H1 (cell line): Measurements from ENCODE around the gene KCNJ3. TPM values are rescaled to one million over a fixed set of nuclear protein-coding genes. Genes with fewer than 3 reads are reported as not detected.

Experiments
- CTCF ChIA-PET: fragments of 300-600 bp; sonication (Branson Sonifier 250); formaldehyde crosslinking; loops from one replicate; lab custom pipeline; 2021; ENCODE audit not compliant: partially characterized antibody; lab: Charles Lee
- POLR2A ChIA-PET: fragments of 300-600 bp; sonication (Branson Sonifier 250); formaldehyde crosslinking; loops from one replicate; lab custom pipeline; 2021; ENCODE audit warnings: inconsistent platforms; ENCODE audit not compliant: partially characterized antibody; lab: Charles Lee
- DNase-seq, 2 experiments: peaks; one replicate each; pipeline versions ENCODE4 v3.0.0 to v3.0.0-alpha.2; 2010 to 2022; ENCODE audit warnings: low spot score in 2 of 2, low read depth in 1 of 2, mixed read lengths in 1 of 2
- FAIRE-seq: peaks from 2 replicates; lab custom pipeline; 2011; peaks lifted over from hg19 to GRCh38; lab: Jason Lieb, UNC
- H2AFZ ChIP-seq: 2 replicates; pipeline ENCODE4 v1.8.1; 2012; ENCODE audit warnings: low read length, inconsistent platforms
- H2AK5ac ChIP-seq: 2 replicates; pipeline ENCODE4 v1.6.1; 2013; ENCODE audit warnings: low read depth, low read length
- H2BK120ac ChIP-seq: replicated peaks from 2 replicates; pipeline ENCODE3; 2013; ENCODE audit warnings: low read depth, low read length, inconsistent platforms
- H2BK12ac ChIP-seq: 2 replicates; pipeline ENCODE4 v1.6.1; 2013; ENCODE audit warnings: low read depth, low read length
- H2BK15ac ChIP-seq: 2 replicates; pipeline ENCODE4 v1.6.1; 2013; ENCODE audit warnings: low read length
- H2BK20ac ChIP-seq: 2 replicates; pipeline ENCODE4 v1.6.1; 2013; ENCODE audit warnings: low read length
- H2BK5ac ChIP-seq: 2 replicates; pipeline ENCODE4 v1.6.1; 2013; ENCODE audit warnings: low read depth, low read length
- H3K14ac ChIP-seq: 2 replicates; pipeline ENCODE4 v1.6.1; 2013; ENCODE audit warnings: inconsistent platforms; ENCODE audit not compliant: insufficient read length
- H3K18ac ChIP-seq: 2 replicates; pipeline ENCODE4 v1.6.1; 2013; ENCODE audit warnings: low read length; ENCODE audit errors: extremely low read depth
- H3K23ac ChIP-seq: 2 replicates; pipeline ENCODE4 v1.6.1; 2013; ENCODE audit warnings: inconsistent platforms; ENCODE audit not compliant: insufficient read length
- H3K23me2 ChIP-seq: 2 replicates; pipeline ENCODE4 v1.6.1; 2013; ENCODE audit warnings: low read depth, low read length
- H3K27ac ChIP-seq: 2 replicates; pipeline ENCODE4 v1.6.1; 2011; ENCODE audit warnings: low read depth, low read length, inconsistent platforms
- H3K27me3 ChIP-seq, 4 experiments: replicated peaks in 1 of 4; 1 replicate in 1 of 4; 2 replicates in 3 of 4; pipeline versions ENCODE4 v1.6.1 to v1.8.1; 2011 to 2013; ENCODE audit warnings: low read length in 3 of 4, mild to moderate bottlenecking in 3 of 4, inconsistent platforms in 2 of 4, mixed read lengths in 2 of 4, moderate library complexity in 1 of 4; ENCODE audit not compliant: control insufficient read depth in 3 of 4, insufficient read depth in 3 of 4; ENCODE audit errors: extremely low read depth in 1 of 4
- H3K36me3 ChIP-seq, 4 experiments: 2 replicates each; pipeline versions ENCODE4 v1.6.1 to v1.8.1; 2011 to 2013; ENCODE audit warnings: mild to moderate bottlenecking in 4 of 4, low read length in 3 of 4, moderate library complexity in 2 of 4, control low read depth in 1 of 4, inconsistent platforms in 1 of 4; ENCODE audit not compliant: insufficient read depth in 4 of 4, control insufficient read depth in 2 of 4
- H3K4ac ChIP-seq: replicated peaks from 2 replicates; pipeline ENCODE3; 2013; ENCODE audit warnings: low read length, low read depth, mixed read lengths, inconsistent platforms; ENCODE audit not compliant: insufficient read length
- H3K4me1 ChIP-seq, 4 experiments: replicated peaks in 1 of 4; 1 replicate in 1 of 4; 2 replicates in 3 of 4; pipeline versions ENCODE4 v1.6.1 to v1.8.1; 2011 to 2013; ENCODE audit warnings: low read length in 3 of 4, inconsistent platforms in 2 of 4, mixed read lengths in 1 of 4; ENCODE audit not compliant: insufficient read depth in 4 of 4, control insufficient read depth in 3 of 4
- H3K4me2 ChIP-seq, 2 experiments: 2 replicates each; pipeline versions ENCODE4 v1.6.1 to v1.8.1; 2011 to 2013; ENCODE audit warnings: low read depth in 2 of 2, low read length in 2 of 2, control low read depth in 1 of 2, inconsistent platforms in 1 of 2, mild to moderate bottlenecking in 1 of 2; ENCODE audit not compliant: insufficient read depth in 1 of 2
- H3K4me3 ChIP-seq, 4 experiments: fragments of 200-600, 300-600 bp in 1 of 4; sonication (generic), shearing (Covaris generic), sonication (Bioruptor Twin) in 1 of 4; 2 replicates each; pipeline versions ENCODE4 v1.5.1 to v1.8.1; 2011 to 2016; ENCODE audit warnings: low read length in 4 of 4, low read depth in 3 of 4, control low read depth in 2 of 4, inconsistent platforms in 2 of 4, mild to moderate bottlenecking in 2 of 4, mixed read lengths in 1 of 4, moderate library complexity in 1 of 4; ENCODE audit not compliant: insufficient read depth in 2 of 4; ENCODE audit errors: extremely low read depth in 1 of 4
- H3K56ac ChIP-seq: replicated peaks from 2 replicates; pipeline ENCODE3; 2013; ENCODE audit warnings: low read depth, mild to moderate bottlenecking, mixed read lengths, low read length, inconsistent platforms; ENCODE audit not compliant: insufficient read length
- H3K79me1 ChIP-seq: 2 replicates; pipeline ENCODE4 v1.6.1; 2013; ENCODE audit warnings: low read depth, low read length, control low read depth
- H3K79me2 ChIP-seq, 2 experiments: 2 replicates each; pipeline versions ENCODE4 v1.6.1 to v1.8.1; 2012 to 2013; ENCODE audit warnings: low read length in 2 of 2, mild to moderate bottlenecking in 2 of 2, inconsistent platforms in 1 of 2; ENCODE audit not compliant: insufficient read depth in 2 of 2, control insufficient read depth in 1 of 2
- H3K9ac ChIP-seq, 4 experiments: replicated peaks in 1 of 4; 1 replicate in 1 of 4; 2 replicates in 3 of 4; pipeline versions ENCODE4 v1.6.1 to v1.8.1; 2011 to 2013; ENCODE audit warnings: low read depth in 3 of 4, low read length in 3 of 4, control low read depth in 2 of 4, mild to moderate bottlenecking in 2 of 4, moderate library complexity in 2 of 4, inconsistent platforms in 1 of 4; ENCODE audit errors: extremely low read depth in 1 of 4
- H3K9me3 ChIP-seq, 2 experiments: 2 replicates each; pipeline versions ENCODE4 v1.6.1 to v1.8.1; 2012 to 2013; ENCODE audit warnings: mild to moderate bottlenecking in 2 of 2, moderate library complexity in 2 of 2, control low read depth in 1 of 2, inconsistent platforms in 1 of 2, low read depth in 1 of 2, low read length in 1 of 2, mixed read lengths in 1 of 2; ENCODE audit not compliant: insufficient read depth in 2 of 2
- H4K20me1 ChIP-seq, 2 experiments: replicated peaks in 1 of 2; 2 replicates each; pipeline versions ENCODE3 to v1.8.1; 2011 to 2013; ENCODE audit warnings: inconsistent platforms in 2 of 2, low read length in 2 of 2, mild to moderate bottlenecking in 1 of 2; ENCODE audit not compliant: insufficient read depth in 2 of 2, control insufficient read depth in 1 of 2
- H4K5ac ChIP-seq: 2 replicates; pipeline ENCODE4 v1.6.1; 2013; ENCODE audit warnings: low read length, low read depth, mixed read lengths, inconsistent platforms; ENCODE audit not compliant: insufficient read length
- H4K8ac ChIP-seq: 2 replicates; pipeline ENCODE4 v1.8.0; 2013; ENCODE audit warnings: mild to moderate bottlenecking, moderate library complexity, low read length, inconsistent platforms; ENCODE audit not compliant: insufficient read depth; ENCODE audit errors: extremely low read depth
- H4K91ac ChIP-seq: replicated peaks from 2 replicates; pipeline ENCODE3; 2013; ENCODE audit warnings: low read length, mixed read lengths, inconsistent platforms; ENCODE audit not compliant: insufficient read length
- EGR1 ChIP-seq: IDR thresholded peaks from 2 replicates; pipeline ENCODE4 v1.6.1; 2011; ENCODE audit warnings: low read depth, low read length, borderline replicate concordance
- WGBS, 2 experiments: shearing (Covaris generic) in 1 of 2; methylation state at CpG; one replicate each; pipeline versions ENCODE4 v1.1.6 to v1.1.7; 2013 to 2015; ENCODE audit warnings: low lambda C conversion rate in 2 of 2, mixed read lengths in 2 of 2, inconsistent platforms in 1 of 2, low coverage in 1 of 2, missing lambda C conversion rate in 1 of 2; ENCODE audit not compliant: insufficient replicate concordance in 2 of 2, insufficient coverage in 1 of 2, insufficient read length in 1 of 2; ENCODE audit errors: extremely low coverage in 1 of 2, missing lambda C conversion rate in 1 of 2; 5-methylcytosine and 5-hydroxymethylcytosine counted together
- polyA plus RNA-seq, 7 experiments: library from polyadenylated mRNA; depleted of rRNA in 3 of 7; stranded (reverse) in 5 of 7; unstranded in 2 of 7; fragments of >200 nt in 5 of 7; fragments of 200-250 nt in 2 of 7; gene quantifications; 1 replicate in 5 of 7; 2 replicates in 1 of 7; 4 replicates in 1 of 7; pipeline versions ENCODE4 v1.2.1 to v1.2.3, GENCODE V29; 2011 to 2013; ENCODE audit warnings: missing spikeins in 2 of 7, mixed read lengths in 2 of 7
- total RNA-seq: library from RNA; stranded (reverse); fragmentation: NEBNext Ultra II Directional; extraction: Animal tissue kit (Norgen Biotek cat#: 25700); gene quantifications from 2 replicates; pipeline ENCODE4 v1.2.1, GENCODE V29; 2021

Gene KCNJ3
- total and polyA plus RNA-seq, 2 of the 8 experiments (the other 6 are each of a cell fraction or from before 2014, with no cell fraction given) = 0.11 to 0.50 TPM

GRCh38 chr2:154706660-154707059 lies 8.2 kb downstream of the KCNJ3 start:
- CTCF ChIA-PET = interaction anchor here (0.6 kb wide), 1 partner anchor 156 kb away, joined by 3 read pairs; no protein-coding TSS in a partner anchor
- no peaks in the 10 kb centered on the region for H3K9me3 ChIP-seq

More at GRCh38 chr2:154706660-154707059, 8.2 kb downstream of the KCNJ3 start:
- Histone ChIP-seq H4K5ac (no peak overlapping the region), H3K23ac (no peak overlapping the region), H4K91ac (no peak overlapping the region), H3K79me1 (no peaks in the 10 kb centered on the region), H4K20me1 (no peaks in the 10 kb centered on the region), H3K56ac (no peak overlapping the region), H3K36me3 (no peaks in the 10 kb centered on the region), H2BK12ac (no peak overlapping the region), H3K4me1 (no peaks in the 10 kb centered on the region), H2AFZ (no peak overlapping the region), H3K79me2 (no peaks in the 10 kb centered on the region), H3K4me3 (no peak overlapping the region), H3K18ac (no peak overlapping the region), H3K14ac (no peak overlapping the region), H3K4ac (no peak overlapping the region), H2BK20ac (no peak overlapping the region), H4K8ac (no peak overlapping the region), H3K4me2 (no peak overlapping the region), H2BK15ac (no peak overlapping the region), H3K27me3 (no peaks in the 10 kb centered on the region), H2BK120ac (no peak overlapping the region), H3K9ac (no peak overlapping the region), H3K23me2 (no peaks in the 10 kb centered on the region), H2BK5ac (no peak overlapping the region), H3K27ac (no peak overlapping the region), H2AK5ac (no peak overlapping the region)
- no peak for FAIRE-seq
- TF ChIP-seq EGR1 = no peak
- POLR2A ChIA-PET = no interaction called here
- DNase-seq = no peak
- WGBS, 2 experiments = 82% methylated on average over 1 of the region's 1 CpG; no CpG with 5 or more reads in 1 of the 2 experiments
